Glomerular visceral epithelial cell (primary cell): ENCODE measurements around the gene WDR33.
"Not testable (repeated sequence)": the region's sequence is repeated elsewhere in the genome, so short reads cannot be mapped to it uniquely, and the experiment has no call there.

Experiments used
- DNase-seq: peaks from one replicate; pipeline ENCODE4 v3.0.0-alpha.2; 2016; ENCODE audit errors: extremely low spot score

The WDR33 gene

DNA sequence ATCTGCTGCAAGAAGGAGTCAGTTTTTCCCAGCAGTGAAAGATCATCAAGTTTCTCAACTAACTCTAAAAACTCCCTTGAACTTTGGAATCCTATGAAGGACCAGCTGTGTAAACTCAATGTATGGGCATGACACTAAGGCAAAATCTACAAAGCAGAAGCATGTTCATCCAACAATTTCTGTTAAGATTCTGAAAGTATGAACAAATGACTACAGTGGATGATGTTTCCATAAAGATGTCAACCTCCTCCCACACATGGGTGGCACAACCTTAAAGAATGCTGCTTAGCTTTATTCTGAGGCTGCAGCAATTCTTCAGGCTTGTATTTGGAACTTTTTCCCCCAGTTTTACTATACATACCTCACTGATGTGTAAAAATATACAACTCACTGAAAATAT lies 47.2 kb downstream of the WDR33 start:
- DNase-seq = no peak

DNA sequence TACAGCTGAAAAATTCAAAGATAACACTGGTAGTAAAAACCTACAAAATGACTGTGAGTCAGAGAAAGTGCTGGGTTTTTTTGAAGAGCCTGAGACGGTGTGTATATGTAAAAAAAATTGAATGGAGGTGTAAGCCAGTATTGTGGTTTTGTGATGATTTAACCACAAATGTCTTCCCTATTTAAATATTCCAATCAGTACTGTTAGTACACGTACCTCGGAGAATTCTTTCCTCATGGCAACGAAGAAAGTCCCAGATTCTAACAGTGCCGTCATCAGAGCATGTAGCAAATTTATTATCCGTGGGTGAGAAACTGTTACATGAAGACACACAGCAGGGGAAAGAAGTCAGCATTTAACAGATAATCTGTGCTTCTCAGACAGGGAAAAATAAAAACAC lies 48.1 kb downstream of the WDR33 start:
- DNase-seq = no peak

DNA sequence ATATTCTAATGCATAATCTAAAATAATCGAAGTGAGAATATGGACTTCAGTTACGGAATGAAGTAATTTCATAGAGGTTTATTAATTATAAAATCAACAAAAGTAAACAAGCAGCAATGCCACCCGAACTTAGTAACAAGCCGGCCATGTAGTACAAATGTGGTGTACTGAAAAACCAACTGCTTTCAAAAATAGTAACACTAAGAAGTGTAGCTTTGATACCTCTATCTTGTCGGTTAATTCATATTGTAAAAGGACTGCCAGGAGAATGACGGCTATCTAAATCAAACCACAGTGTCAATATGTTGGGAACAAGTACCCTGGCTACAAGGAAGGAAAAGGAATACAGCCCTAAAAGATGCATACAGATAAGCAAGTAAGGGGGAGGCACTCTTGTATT lies 48.5 kb downstream of the WDR33 start:
- DNase-seq = no peak

DNA sequence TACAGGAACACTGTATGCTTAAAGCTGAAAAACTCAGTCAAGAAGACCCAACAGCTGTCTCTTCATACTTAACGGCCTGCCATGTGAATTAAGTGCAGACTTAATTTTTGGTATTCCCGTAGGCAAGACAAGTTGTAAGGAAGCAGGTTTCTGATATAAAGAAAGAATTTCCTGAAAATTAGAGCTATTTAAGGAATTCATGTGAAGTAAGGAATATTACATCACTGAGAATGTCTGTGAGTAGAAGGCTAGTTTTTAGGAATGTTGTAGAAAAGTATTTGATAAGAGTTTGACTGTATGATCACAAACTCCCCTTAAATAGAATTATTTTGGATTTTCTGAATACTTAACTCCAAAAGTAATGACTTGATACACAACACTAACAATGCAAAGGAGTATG lies 51.0 kb downstream of the WDR33 start:
- no peak for DNase-seq

DNA sequence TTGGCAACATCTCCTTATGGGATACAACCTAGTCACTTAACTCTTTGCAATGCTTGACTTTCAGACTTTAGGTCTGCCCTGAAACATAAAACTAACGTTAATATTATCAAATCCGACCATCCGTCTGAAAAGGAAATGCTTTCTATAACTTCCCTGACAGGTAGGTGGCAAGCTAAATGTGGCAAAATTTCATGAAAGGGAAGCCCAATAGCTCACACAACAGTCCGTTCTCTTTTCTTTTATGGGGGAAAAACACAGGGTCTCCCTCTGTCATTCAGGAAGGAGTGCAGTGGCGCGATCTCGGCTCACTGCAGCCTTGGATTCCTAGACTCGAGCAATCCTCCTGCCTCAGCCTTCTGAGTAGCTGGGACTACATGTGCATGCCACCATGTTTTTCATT lies 56.8 kb downstream of the WDR33 start:
- DNase-seq = no peak

DNA sequence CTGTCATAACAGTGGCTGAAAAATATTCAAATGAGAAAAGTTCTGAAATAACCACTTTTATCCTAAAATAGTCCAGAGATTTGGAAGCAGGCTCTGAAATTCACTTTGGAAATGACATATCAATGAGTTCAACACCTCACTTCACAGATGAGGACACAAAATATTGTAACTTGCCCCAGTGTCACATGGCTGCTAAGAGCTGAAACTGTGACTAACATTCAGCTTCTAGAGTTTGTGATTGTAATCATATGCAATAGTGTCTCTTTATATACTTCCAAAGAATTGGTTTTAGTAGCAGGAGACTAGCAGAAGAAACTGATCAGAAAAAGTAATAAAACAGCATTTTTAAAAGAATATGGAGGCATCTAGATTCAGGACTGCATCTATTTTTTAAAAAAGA lies 57.6 kb downstream of the WDR33 start:
- DNase-seq = no peak

DNA sequence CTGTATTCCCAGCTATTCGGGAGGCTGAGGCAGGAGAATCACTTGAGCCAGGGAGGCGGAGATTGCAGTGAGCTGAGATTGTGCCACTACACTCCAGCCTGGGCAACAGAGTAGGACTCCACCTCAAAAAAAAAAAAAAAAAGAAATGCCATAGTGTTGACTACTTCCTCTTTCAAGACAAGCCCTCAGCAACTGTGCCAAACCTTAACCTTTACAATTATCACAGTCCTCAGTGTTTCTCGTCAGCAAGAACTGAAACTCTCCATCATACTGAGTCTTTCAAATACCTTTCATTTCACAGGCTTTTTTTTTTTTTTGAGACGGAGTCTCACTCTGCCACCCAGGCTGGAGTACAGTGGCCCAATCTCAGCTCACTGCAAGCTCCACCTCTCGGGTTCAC lies 61.4 kb downstream of the WDR33 start:
- not testable (repeated sequence) for DNase-seq

DNA sequence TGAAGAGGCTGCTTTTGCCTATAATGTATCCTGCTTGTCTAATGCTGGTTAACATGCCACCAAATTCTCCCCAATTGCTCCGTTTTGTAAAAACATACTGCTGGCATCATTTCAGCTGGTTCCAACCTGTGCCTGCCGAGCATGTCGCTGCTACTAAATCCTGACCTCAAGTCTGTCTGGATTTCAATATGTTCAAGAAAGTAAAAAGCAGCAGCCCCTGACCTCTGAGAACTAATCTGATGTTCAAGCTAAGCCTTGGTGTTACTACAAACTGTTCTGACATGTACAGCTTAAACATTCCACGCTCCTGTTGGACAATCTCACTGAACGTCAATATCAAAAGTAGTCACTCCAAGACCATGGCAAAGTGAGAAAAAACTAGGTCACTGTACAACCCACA lies 63.4 kb downstream of the WDR33 start:
- DNase-seq = no peak

DNA sequence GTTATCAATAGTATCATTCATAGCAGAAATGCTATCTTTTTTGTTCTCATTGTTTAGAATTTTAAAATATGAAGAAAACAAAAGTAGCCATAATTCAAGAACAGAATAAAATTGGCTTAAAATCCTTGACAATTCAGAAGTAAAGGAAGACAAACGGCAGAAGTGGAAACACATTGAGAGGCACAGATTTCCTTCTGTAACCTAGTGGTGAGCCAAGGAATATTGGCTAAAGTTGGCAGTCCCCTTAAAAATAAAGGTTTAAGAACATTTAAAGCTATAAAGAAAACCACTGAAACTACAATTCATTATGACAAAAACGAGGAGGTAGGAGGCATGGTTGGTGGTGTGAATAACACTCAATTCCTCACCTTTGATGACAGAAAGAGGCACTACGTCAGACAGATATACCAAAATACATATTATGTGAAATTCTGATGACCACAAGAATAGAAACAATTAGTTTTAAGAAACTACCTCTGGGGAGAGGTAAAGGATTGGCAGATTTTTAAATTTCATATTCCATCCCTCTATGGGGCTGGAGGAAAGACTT lies 67.4 kb downstream of the WDR33 start:
- no peak for DNase-seq

DNA sequence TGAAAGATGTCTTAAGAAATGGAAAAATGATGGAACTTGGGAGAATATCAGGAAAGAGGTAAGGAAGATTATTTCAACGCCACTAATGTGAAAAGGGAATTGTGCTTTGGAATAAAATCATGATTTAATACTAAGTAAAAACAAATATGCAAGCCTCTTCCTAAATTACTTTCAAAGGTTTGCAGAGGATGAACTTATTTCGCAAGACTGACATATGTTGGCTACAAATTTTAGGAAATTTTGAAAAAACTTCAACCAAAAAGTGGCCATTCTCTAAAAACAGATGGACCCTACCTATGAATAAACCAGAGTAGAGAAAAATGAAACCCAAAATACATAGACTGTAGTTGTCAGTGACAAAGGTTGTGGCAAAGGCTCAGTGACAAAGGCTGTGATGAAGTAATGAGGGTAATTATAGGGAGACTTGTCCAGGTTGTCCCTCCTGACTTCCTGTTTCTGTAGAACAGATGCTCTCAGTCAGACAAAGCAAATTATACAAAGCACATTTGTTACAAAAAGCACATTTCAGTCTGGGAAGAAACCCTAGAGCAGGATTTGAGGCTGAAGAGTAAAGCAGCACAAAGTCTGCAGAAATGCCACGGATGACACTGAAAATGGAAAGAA lies 70.2 kb downstream of the WDR33 start:
- DNase-seq = no peak

DNA sequence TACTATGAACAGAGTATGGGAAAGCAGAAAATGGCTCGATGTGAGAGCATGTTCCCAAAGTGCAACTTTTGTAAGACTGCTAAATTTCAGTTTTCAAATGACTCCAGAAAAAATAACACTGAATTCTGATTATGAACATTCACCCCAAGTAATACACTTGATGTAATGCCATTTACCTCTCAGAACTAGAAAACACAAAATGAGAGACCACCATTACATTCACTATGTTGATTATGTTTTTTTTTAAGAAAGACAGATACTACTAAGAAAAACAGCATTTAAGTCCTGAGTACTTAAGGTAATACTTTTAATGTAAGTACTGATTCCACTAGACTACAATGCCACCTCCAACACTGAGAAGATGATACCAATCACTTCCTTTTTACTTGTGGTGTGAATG lies 71.2 kb downstream of the WDR33 start:
- no peak for DNase-seq

DNA sequence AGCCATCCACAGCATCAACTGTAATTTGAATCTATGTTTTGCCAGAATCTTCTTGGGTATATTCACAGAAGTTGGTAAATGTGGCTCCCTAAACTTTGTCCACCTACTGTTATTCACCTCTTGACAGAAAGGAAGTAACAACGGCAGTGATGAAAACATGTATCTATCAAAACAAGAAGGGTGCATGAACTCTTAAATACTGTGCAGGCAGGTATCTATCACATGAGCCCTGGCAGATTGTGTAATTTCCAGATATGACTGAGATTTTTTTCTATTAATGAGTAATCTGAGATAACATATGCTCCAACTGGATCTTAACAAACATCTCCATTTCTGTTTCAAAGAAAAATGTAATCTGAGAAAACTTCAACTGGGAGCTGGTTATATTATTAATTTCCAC lies 73.1 kb downstream of the WDR33 start:
- DNase-seq = no peak

DNA sequence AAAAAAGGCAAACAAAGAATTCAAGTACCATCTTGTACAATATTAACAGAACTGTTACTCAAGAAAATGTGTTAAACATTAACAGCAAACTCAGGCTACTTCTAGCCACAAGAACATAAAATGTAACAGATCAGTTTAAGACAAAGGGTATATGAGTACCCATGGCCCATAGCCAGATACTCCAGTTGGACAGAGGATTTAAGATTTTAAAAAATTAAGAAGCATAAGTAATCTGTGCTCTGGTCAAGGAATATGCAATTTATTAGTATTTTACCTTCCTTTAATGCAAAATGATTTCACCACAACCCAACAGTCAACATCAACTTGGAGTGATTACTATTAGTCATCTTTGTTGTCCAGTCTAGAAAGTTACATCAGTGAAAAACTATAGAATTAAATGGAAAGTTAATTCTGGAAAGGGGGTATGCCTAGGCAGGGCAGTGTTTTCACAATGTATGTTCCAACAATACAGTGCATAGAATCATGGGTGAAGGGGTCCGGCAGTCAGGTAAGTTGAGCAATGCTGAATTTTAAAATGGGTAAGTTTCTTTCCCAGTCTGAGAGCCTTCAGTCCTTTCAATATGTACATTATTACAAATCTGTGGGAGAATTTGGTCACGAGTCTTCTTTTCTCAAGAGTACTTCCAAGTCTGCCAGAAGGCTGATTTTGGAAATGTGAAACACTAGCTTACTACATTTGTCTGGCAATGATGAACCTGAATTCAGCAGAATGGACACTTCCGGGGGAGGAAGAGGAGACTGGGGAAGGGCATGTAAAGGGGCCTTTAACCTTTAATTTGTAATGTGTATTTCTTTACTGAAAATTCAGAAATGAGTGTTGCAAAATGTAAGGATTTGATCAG lies 75.2 kb downstream of the WDR33 start:
- peak; percentile 77 for DNase-seq

DNA sequence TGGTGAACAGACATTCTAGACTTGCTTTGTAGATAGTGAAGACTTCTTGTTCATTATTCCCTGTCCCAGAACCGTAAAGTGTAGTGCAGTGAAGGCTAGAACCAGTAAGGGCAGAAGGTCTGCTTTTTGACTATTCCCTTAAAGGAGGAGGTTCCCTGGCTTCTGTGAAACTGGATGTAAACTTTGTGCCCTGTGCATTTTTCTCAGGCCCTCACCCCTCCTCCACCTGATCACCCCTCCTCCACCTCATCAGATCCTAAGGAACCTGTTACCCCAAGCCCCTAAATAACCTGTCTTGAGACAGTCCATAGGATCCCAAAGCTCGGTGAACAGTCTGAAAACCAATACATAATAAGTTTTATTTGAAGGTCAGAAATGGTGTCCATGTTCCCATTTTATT lies 75.9 kb downstream of the WDR33 start:
- no peak for DNase-seq

DNA sequence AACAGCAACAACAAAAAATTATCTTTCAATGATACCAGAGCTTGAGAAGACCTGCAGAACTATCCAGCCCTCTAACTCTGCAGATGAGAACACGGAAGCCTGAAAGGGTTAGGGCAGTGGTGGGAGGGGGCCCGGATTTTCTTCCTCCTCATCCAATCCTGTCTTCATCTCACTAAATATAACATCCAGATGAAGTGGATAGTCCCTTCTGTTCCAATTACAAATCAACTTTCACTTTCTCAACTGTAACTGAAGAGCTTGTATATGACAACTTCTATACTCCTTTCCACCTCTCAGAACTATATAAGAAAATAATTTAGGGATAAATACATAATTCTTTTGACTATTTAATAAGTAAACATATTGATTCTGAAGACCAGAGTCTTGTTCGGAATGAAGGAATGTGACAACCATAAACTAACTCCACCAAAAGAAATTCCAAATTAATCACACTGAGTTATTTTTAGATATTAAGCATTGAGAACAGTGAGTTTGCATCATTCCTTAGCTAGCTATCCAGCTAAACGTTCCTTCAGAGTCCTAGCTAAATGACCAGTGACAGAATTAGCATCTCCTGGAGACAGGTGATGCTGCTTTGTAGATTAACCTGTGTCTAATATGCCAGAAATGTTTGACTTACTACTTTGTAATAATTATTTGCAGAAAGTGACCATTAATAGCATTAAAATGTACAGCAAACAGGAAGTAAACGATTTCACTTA lies 77.0 kb downstream of the WDR33 start:
- peak; percentile 16 for DNase-seq

DNA sequence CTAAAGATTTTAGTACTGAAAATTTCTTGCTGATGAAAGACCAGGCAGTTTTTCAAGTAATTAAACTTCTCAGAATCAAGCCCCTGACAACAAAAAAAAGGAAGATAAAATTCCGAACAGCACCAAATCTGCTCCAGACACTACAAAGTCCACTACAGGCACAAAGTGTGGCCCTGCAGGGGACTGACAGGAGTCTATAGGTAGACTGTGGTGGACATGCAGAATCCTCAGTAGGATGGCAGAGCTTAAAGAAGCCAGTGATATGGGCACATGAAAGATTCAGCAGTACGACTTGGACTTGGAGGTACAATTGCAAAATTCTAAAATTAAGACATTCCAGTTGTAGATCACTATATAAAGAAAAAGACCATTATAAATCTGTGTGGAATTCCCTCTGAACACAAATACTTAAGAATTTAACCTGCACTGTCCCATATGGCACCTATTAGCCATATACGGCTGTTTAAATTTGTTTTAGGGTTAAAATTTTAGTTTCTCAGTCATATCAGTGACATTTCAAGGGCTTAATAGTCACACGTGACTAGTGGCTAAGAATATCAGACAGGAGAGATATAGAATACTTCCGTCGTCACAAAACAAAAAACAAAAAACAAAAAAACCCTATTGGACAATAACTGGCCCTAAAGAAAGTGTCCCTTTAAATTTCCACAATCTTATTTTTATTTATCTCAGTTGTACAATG lies 77.7 kb downstream of the WDR33 start:
- DNase-seq = no peak

DNA sequence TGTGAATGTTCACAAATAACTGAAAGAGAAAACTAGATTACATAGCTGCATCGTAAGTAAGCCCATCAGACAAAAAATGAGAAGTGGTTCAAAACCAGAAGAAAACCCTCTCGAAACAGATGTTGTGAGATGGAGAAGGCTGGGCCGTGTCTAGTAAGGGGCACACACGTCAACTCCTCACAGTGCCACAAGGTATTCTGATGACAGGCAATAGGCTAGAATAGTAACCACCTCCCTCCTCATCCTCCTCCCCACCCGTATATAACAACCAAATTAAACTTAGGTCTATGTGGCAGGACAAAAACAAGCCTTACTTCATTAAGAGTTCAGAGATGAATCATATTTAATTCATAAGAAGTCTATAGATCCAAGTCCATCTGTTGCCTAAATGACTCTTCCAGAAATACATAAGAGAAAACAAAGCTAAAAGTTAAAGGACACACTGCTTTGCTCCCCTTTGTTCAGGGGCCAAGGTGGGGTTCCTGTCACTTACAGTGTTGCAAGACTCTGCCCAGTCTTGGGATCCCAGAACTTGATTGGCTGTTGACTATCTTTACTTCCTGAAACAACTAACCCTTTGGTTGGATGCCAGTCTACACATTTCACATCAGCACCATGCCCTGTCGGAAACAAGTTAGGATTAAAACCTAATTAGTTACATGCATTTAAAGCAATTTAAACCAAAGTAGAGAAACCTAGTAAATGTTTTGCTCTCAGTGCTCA lies 84.7 kb downstream of the WDR33 start:
- DNase-seq = no peak

DNA sequence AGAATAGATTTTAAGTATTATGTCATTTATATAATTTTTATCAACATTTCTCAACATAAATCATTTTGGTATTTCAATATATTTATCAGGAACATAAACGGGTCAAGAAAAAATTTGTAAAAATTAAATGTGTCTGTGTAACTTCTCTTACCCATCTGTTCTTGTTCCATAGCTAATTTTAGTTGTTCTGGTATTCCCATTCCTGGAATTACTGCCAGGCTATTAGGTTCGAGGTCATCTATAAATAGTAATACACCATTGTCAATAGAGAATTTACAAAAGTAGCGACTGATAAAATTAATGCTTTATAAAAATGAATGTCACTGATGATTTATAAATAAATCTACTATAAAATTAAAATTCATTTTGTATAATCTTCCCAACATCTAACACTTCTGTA lies 88.2 kb downstream of the WDR33 start:
- no peak for DNase-seq

DNA sequence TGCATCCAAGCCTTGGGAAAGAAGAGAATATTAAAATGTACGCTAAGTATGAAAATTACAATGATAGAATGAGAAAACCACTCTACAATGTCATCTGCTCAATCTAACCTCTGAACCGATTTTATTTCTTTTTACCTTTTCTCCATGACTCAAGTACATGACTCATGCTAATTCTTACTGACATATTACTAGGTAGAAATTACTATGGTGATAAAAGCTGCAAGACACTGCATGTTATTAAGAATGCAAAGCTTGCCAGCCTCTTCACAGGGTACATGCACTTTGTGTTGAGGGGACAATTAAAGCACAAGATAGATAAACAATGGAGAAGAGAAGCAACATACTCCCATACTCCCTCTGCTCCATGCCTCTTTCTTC lies 89.0 kb downstream of the WDR33 start:
- peak; percentile 59 for DNase-seq

DNA sequence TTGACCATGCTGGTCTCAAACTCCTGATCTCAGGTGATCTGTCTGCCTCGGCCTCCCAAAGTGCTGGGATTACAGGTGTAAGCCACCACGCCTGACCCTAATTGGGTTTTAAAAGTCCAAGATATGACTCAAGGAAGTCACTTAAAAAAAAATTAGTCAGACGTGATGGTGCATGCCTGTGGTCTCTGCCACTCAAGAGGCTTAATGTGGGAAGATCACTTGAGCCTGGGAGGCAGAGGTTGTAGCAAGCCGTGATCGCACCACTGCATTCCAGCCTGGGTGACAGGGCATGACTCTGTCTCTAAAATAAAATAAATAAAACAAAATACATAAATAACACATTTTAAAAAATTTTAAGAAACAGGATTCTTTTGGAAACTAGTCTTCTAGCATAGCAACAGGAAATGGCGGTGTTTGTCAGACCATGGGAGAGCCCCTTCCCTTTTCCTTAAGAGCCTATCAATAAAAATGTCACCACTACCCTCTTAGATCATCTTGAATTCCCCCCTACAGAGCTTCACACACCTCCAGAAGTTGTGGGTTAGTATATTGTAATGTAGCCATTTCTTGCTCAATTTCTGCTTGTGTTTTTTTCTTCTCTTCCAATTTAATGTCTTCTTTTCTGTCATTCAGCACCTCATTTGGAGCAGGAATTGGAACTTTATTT lies 89.5 kb downstream of the WDR33 start:
- DNase-seq = peak; percentile 91
